ENCODE results near the gene CDK4.

CDK4 gene

GRCh38 chr12:57698414-57698813, 53.7 kb downstream of the CDK4 start:
- TF ChIP-seq CTCF (IDR thresholded peaks at IDR 0.05): no peak
